H1 (cell line): ENCODE data around the gene HARS1. TPM values are rescaled to one million over a fixed set of nuclear protein-coding genes. Genes with fewer than 3 reads are reported as not detected.

Source experiments
- CHD7 ChIP-seq: fragments of 300-600 bp; sonication (generic); IDR thresholded peaks from 2 replicates; pipeline ENCODE4 v1.7.1; 2012; ENCODE audit warnings: low read length, moderate library complexity, mild to moderate bottlenecking, inconsistent platforms; ENCODE audit not compliant: insufficient replicate concordance
- CREB1 ChIP-seq: IDR thresholded peaks from 2 replicates; pipeline ENCODE4 v1.6.1; 2012; ENCODE audit warnings: inconsistent platforms
- PHF8 ChIP-seq: fragments of 200-600 bp; sonication (generic); conservative IDR thresholded peaks from 2 replicates; pipeline ENCODE4 v1.7.1; 2012; ENCODE audit warnings: low read depth, mild to moderate bottlenecking, inconsistent platforms, low read length, moderate library complexity
- RAD21 ChIP-seq, 2 experiments: IDR thresholded peaks in 1 of 2; conservative IDR thresholded peaks in 1 of 2; 2 replicates each; pipeline ENCODE4 v1.6.1; 2011; ENCODE audit warnings: low read depth in 2 of 2, low read length in 2 of 2, improper control_type of control experiment in 1 of 2, inconsistent platforms in 1 of 2, mild to moderate bottlenecking in 1 of 2, moderate library complexity in 1 of 2
- SIN3A ChIP-seq, 2 experiments: IDR thresholded peaks in 1 of 2; conservative IDR thresholded peaks in 1 of 2; 2 replicates each; pipeline ENCODE4 v1.6.1; 2011 to 2012; ENCODE audit warnings: low read length in 2 of 2, improper control_type of control experiment in 1 of 2, low read depth in 1 of 2, mild to moderate bottlenecking in 1 of 2
- SP4 ChIP-seq: IDR thresholded peaks from 2 replicates; pipeline ENCODE4 v1.6.1; 2012; ENCODE audit warnings: low read length, inconsistent platforms
- USF2 ChIP-seq: IDR thresholded peaks from 2 replicates; pipeline ENCODE4 v1.6.1; 2011; ENCODE audit warnings: low read length, improper control_type of control experiment
- polyA plus RNA-seq, 7 experiments: library from polyadenylated mRNA; depleted of rRNA in 3 of 7; stranded (reverse) in 5 of 7; unstranded in 2 of 7; fragments of >200 nt in 5 of 7; fragments of 200-250 nt in 2 of 7; gene quantifications; 1 replicate in 5 of 7; 2 replicates in 1 of 7; 4 replicates in 1 of 7; pipeline versions ENCODE4 v1.2.1 to v1.2.3, GENCODE V29; 2011 to 2013; ENCODE audit warnings: missing spikeins in 2 of 7, mixed read lengths in 2 of 7
- total RNA-seq: library from RNA; stranded (reverse); fragmentation: NEBNext Ultra II Directional; extraction: Animal tissue kit (Norgen Biotek cat#: 25700); gene quantifications from 2 replicates; pipeline ENCODE4 v1.2.1, GENCODE V29; 2021

HARS1 gene
- total and polyA plus RNA-seq, 2 of the 8 experiments (the other 6 are each of a cell fraction or from before 2014, with no cell fraction given): 27.8 to 56.8 TPM

- no peak for TF ChIP-seq CHD7
- TF ChIP-seq SP4: peak; percentile 76; the same call in 1 of the 2 replicates
- no peak for TF ChIP-seq RAD21 (IDR thresholded peaks at IDR 0.05 in 1 of 2, conservative IDR thresholded peaks at IDR 0.05 in 1 of 2; ENCODE audit: low read depth in 2 of 2, low read length in 2 of 2)
- TF ChIP-seq SIN3A (conservative IDR thresholded peaks at IDR 0.05 in 1 of 2, IDR thresholded peaks at IDR 0.05 in 1 of 2; ENCODE audit: low read depth in 1 of 2, low read length in 2 of 2): peak; percentile 73 to 95; a peak in 3 of 4 replicates
- TF ChIP-seq USF2: no peak
- TF ChIP-seq PHF8: peak; percentile 78
- no peak for TF ChIP-seq CREB1
Measured at GRCh38 chr5:140690941-140691924, at the start of gene HARS1, which contains the start of gene HARS2 (continued).
